NCI-H1436 treated with DMSO at 0.1 percent for 48 hours (cell line): ENCODE measurements around the gene NTNG1.

Source experiments
- DNase-seq: peaks from one replicate; lab custom pipeline; 2025; lab: John Stamatoyannopoulos, UW

NTNG1 gene

GRCh38 chr1:107512836-107513235, 372.0 kb downstream of the NTNG1 start:
- DNase-seq = no peak

GRCh38 chr1:107514841-107515240, 374.0 kb downstream of the NTNG1 start:
- no peak for DNase-seq

GRCh38 chr1:107515702-107516101, 374.9 kb downstream of the NTNG1 start:
- DNase-seq = no peak

GRCh38 chr1:107523061-107523460, 382.2 kb downstream of the NTNG1 start:
- DNase-seq = no peak

- no peak for DNase-seq
These were observed 382.9 kb downstream of the NTNG1 start for GRCh38 chr1:107523736-107524135.

- DNase-seq = no peak
These were observed 383.5 kb downstream of the NTNG1 start for GRCh38 chr1:107524301-107524700.

- DNase-seq = no peak
These were observed 384.3 kb downstream of the NTNG1 start for GRCh38 chr1:107525145-107525544.

- DNase-seq = no peak
These were observed 385.1 kb downstream of the NTNG1 start for GRCh38 chr1:107525961-107526360.

GRCh38 chr1:107526524-107527198, 385.8 kb downstream of the NTNG1 start:
- no peak for DNase-seq

- DNase-seq = no peak
These were observed 388.8 kb downstream of the NTNG1 start for GRCh38 chr1:107529511-107530149.

- no peak for DNase-seq
These were observed 389.7 kb downstream of the NTNG1 start for GRCh38 chr1:107530543-107530942.

- no peak for DNase-seq
These were observed 390.4 kb downstream of the NTNG1 start for GRCh38 chr1:107531065-107531908.

GRCh38 chr1:107532318-107532717, 391.5 kb downstream of the NTNG1 start:
- DNase-seq = no peak
